NCI-H2171 (cell line): ENCODE measurements around the gene REPIN1.

Experiments
- DNase-seq: peaks from one replicate; lab custom pipeline; 2025; lab: John Stamatoyannopoulos, UW

The REPIN1 gene

DNA sequence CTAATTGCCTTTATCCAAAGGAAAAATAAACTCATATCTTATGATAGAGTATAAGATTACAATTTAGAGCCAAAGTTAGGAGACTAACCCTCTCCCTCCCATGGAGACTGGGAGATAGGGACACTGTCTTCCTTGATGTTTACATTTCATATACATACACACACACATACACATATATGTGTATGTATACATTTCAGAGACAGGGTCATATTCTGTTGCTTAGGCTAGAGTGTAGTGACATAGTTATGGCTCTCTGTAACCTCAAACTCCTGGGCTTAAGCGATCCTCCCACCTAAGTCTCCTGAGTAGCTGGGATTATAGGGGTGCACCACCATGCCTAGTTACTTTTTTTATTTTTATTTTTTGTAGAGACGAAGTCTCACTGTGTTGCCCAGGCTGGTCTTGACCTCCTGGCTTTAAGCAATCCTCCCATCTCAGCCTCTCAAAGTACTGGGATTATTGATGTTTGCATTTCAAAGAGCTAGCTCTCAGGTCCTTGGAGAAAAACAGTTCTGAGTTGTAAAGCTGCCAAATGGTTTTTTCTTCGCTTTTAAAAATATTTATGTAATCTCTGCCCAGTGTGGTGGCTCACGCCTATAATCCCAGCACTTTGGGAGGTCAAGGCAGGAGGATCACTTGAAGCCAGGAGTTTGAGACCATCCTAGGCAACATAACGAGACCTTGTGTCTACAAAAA lies 8.1 kb upstream of the REPIN1 start:
- no peak for DNase-seq

DNA sequence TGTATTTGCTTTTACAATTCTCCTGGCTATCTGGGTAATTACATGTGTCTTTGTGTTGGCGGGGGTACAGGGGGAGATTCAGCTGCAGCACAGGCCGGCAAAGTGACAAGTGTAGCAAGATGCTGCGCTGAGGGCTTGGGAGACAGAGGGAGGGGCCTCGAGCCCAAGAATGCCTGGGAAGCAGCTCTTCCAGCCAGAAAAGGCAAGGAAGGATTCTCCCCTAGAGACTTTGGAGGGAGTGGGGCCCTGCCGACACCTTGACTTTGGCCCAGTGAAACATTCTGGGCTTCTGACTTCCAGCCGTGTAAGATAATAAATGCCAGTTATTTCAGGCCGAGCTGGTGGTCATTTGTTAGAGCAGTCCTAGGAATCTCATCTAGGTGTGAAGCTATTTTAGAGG lies 7.2 kb upstream of the REPIN1 start:
- DNase-seq: no peak

DNA sequence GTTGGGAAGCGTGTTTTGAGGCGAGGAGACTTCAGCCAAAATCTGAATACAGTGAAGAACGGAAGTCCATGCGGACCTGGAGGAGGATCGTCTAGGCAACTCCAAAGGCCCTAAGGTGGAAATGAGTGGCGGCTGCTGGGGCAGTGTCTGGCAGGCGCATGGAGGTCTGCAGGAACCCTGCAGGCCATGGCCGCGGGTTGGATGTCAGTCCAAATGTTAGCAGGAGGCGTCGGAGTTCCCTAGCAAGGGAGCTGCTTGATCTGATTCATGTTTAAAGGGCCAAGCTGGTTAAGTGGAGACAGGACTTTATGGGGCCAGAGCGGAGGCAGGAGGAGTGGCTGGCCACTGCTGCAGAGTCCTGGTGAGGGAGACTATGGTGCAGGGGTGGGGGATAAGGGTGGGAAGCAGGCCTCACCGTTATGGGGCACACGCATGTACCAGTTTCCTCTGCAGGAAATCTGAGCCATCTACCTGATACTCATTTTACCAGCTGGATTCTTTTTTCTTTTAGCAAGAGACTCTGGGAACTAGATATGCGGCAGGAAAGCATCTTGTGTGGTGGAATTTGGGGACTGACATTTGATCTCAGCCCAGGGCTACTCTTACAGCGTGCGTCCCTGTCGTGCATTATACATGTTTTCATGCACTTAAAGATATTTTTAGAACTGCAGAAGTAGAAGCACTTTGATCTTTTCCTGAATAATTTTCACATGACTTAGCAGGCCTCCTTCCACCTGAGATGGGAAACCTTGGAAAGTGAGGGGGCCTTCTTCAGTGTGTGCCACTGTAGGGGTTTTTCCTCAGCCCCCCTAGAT lies 6.6 kb upstream of the REPIN1 start:
- no peak for DNase-seq

DNA sequence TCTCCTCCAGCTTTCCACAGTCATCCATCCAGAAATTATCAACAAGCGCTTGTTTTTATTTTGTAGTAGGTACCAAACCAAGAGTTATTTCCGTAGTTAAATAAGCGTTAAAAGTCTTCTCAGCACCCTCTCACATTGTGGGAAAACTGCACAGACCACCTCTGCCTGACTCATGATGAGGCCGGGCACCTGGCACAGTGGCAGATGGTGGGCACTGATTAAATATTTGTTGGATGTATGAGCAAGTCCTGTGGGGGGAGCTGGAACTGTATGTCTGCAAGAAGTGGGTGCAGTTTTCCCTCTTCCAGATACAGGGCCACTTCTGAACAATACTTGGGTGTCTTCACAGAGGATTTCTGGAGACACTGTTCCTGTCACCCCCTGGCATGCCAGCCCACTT lies 5.3 kb upstream of the REPIN1 start:
- DNase-seq: no peak

DNA sequence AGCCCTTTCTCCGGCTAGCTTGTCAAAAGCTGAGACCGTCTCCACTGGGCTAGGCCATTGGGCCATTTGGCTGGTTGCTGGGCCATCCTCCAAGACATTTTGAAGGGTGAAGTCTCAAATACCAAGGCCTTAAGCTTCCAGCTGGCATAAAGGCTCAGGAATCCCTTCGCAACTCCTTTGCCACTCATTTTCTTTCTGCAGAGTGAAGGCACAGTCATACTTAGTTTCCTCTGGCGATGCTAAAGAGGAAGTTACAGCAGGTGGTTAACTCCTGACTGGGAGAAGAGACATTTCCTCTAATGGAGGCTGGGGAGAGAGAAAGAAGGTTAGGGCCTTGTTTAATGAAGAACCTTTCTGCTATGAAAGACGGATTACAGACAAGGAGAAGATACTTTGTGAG lies 4.8 kb upstream of the REPIN1 start:
- DNase-seq: no peak

DNA sequence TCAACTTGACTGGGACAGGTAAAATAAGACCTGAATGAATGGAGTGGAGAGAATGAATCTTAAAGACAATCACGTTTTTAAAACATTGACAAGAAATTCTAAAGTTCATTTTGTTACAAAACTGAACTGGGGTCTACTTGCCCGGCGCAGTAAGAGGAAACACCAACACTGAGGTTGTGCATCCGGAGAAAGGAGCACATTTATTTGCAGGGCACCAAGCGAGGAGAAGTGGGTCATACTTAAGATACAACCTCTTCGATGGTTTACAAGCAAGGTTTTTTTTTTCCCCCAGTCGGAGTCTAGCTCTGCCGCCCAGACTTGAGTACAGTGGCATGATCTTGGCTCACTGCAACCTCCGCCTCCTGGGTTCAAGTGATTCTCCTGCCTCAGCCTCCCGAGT lies 3.4 kb upstream of the REPIN1 start:
- DNase-seq: no peak

DNA sequence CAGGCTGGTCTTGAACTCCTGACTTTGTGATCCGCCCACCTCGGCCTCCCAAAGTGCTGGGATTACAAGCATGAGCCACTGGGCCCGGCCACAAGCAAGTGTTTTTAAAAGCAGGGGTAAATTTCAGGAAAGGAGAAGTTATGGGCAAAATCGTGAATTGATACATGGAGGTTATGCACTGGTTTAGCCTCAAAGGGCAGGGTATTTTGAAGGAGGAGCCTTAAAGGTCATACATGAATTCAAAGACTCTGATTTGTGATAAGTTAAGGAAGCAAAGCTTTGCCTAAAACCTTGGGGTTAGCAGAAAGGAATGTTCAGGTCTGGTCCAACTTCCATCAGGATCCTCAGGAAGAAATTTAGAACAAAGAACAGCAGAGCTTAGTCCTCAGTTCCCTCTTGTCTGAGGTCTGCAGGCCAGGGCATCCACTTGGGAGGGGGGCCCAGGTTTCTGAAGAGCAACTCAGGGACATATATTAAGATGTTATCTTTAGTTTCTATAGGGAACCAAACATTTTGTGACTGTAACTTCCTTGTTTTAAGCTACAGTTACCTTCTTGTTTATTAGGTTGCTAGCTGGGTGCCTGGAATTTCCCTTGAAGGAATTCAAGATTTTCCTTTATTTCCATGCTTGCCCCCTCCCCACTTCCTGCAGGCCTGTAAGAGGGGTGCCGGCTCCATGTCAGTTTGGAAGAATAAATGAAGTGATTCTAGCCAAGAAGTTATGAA lies 2.8 kb upstream of the REPIN1 start:
- no peak for DNase-seq

DNA sequence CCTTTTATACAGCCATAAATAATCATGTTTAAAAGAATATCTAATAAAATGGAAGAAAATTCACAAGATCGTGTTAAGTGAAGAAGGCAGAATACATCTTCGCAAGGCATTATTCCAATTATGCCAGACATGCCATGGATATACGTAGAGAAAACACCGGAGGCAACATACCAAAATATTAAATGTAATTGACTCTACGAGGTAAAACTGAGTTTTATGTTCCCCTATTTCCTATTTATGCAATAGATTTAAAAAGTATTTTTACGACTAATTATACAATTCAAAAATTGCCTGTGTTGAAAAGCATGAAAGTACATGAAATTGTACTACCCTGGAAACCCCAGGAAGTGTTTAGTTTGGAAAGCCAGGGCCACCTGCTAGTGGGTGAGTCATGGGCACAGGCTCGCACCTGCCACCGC lies 936 bp upstream of the REPIN1 start:
- DNase-seq: no peak

DNA sequence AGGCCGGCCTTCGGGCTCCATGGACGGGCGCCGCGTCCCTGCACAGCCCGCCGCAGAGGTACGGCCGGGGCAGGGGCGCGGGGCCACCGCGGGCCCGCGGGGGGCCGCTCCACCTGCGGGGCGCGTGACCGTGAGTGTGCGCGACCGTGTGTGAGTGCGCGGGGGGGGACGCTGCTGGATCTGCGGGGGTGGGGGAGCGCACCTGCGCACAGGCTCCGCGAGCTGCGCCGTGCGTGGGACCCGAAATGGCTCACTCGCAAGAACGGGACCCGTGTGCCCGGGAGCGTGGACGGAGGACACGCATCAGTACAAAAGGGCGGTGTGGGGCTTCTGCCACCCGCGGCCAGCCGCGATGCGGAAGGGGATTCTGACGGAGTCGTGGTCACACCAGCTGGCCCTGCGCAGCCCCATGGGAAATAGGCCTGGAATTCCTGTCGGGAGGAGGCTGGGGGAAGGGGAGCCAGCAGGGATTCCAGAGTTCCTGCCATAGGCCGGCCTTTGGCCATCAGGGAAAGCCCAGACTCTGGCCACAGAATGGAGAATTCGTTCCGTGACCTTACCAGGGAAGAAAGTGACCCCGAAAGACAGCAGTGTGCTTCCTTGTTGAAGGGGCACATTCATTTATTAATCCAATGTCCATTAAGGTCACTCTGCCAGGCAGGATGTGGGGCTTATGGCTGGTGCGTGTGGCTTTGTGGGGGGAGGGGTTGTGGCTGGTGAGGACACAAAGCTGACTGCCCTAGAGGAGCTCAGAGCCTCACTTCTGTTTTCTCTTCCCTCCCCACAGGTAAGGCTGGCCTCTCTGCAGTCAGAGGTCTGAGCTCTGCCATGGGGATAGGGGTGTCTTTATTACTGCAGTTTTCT lies 494 bp downstream of the REPIN1 start:
- DNase-seq: peak; percentile 49

DNA sequence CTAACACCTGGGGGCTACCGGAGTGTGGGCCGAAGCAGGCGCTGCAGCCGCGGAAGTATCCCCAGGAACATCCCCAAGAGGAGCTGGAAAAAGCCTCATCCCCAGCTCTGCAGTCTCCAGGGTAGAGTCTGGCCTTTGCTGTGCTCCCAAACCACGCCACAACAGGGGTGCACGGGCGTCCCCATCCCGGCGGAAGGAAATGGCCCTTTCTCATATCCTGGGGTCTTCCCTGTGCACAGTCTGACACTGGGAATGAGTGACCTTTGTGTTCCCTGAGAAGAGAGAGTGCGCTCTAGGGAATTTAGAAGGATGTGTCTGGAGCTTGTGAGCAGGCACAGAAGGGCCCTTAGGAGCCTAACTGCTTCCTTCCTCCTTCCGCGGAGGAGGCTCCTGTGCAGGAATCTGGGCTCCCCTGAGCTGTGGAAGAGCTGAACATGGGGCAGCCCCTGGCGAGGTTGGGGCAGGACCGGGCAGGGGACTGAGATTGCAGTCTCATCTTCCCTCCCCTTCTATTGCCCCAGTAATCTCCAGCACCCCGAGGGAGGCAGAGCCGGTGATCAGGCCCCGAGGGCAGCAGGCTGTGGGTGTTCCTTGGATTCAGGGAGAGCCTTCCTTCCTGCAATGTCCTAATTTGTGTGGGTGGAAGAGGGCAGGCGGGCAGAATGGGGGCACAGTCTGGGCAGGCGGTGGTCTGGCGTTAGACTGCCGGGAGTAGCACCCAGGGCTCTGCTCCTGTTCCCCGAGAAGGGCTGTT lies 1.3 kb downstream of the REPIN1 start:
- no peak for DNase-seq

DNA sequence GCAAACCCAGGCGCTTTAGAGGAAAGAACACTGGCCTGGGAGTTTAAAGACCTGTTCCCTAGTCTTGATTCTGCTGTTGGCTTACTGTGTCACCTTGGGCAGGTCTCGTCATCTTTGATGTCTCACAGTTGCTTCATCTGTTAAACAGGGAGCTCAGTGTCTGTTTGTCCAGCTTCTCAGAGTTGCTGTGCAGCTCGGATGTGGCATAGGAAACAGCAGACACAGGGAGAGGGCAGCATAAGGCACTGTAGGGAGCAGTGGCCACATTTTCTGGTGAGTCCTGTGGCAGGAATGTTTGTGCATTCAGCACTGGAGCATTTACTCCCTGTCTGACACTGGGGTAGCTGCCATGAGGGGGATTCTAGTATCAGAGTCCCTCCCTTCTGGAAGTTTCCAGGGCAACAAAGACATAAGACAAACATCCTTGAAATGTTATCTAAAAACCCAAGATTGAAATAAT lies 2.0 kb downstream of the REPIN1 start:
- DNase-seq: no peak

DNA sequence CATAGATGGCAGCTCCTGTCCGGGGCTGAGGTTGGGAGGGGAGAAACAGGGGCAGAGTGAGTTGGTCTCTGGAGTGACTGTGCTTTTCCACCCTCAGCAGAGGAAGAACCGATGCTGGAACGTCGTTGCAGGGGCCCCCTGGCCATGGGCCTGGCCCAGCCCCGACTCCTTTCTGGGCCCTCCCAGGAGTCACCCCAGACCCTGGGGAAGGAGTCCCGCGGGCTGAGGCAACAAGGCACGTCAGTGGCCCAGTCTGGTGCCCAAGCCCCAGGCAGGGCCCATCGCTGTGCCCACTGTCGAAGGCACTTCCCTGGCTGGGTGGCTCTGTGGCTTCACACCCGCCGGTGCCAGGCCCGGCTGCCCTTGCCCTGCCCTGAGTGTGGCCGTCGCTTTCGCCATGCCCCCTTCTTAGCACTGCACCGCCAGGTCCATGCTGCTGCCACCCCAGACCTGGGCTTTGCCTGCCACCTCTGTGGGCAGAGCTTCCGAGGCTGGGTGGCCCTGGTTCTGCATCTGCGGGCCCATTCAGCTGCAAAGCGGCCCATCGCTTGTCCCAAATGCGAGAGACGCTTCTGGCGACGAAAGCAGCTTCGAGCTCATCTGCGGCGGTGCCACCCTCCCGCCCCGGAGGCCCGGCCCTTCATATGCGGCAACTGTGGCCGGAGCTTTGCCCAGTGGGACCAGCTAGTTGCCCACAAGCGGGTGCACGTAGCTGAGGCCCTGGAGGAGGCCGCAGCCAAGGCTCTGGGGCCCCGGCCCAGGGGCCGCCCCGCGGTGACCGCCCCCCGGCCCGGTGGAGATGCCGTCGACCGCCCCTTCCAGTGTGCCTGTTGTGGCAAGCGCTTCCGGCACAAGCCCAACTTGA lies 2.7 kb downstream of the REPIN1 start:
- DNase-seq: no peak

DNA sequence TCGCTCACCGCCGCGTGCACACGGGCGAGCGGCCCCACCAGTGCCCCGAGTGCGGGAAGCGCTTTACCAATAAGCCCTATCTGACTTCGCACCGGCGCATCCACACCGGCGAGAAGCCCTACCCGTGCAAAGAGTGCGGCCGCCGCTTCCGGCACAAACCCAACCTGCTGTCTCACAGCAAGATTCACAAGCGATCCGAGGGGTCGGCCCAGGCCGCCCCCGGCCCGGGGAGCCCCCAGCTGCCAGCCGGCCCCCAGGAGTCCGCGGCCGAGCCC lies 3.3 kb downstream of the REPIN1 start:
- DNase-seq: no peak

DNA sequence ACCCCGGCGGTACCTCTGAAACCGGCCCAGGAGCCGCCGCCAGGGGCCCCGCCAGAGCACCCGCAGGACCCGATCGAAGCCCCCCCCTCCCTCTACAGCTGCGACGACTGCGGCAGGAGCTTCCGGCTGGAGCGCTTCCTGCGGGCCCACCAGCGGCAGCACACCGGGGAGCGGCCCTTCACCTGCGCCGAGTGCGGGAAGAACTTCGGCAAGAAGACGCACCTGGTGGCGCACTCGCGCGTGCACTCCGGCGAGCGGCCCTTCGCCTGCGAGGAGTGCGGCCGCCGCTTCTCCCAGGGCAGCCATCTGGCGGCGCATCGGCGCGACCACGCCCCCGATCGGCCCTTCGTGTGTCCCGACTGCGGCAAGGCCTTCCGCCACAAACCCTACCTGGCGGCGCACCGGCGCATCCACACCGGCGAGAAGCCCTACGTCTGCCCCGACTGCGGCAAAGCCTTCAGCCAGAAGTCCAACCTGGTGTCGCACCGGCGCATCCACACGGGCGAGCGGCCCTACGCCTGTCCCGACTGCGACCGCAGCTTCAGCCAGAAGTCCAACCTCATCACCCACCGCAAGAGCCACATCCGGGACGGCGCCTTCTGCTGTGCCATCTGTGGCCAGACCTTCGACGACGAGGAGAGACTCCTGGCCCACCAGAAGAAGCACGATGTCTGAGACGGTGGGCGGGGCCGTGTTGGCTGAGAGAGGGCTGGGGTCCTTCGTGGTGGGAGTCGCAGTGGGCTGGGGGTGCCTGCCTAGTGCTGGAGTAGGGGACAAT lies 3.8 kb downstream of the REPIN1 start:
- DNase-seq: no peak

DNA sequence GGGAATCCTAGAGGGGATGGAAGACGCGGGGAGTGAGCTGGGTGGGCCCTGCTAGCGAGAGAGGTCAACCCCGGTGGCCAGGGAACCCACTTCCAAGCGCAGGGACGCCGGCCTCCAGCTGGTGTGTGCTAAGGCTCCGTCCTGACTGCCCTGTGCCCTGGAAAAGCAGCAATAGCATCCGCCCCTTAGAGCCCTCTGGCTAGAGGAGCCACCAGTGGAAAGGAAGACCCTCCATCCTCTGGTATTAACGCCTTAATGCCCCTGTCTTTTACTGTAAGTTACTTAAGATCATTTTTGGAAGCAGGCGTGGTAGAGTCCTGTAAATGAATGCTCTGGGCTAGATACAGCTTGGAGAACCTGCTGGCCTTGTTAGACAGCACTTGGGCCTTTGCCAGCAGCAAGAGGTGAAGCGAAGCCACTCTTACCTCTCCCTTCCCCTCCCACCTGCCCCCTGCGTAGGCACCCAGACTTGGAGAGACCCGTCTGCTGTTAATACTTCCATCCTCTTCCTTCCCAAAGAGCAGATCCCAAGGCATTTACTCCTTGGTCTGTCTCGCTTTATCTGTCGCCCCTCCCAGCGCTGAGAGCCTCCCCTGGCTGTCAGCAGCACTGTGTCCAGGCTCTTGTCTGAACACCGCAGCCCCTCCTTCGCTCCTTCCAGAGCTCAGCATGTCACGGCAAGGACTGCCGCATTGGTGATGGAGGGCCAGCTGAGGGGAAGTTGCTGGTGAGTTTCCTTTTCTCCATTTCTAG lies 4.6 kb downstream of the REPIN1 start:
- no peak for DNase-seq

DNA sequence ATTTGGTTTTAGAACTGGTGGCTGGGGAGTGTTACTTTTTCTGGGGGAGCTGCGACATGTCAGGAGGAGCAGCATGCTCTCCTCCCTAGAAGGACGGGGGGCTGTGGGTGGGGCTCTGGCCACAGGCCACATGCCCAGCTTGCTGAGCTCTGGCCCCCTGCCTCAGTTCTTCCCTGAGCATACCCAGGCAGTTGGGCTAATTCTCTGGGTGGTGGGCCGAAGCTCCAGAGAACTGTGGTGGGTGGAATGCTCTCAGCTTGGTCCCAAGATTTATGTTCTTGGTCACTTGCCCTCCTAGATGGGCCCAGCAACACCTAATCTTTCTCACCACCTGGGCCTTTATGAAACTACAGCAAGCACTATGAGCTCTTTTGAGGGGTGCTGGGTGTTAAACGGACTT lies 5.4 kb downstream of the REPIN1 start:
- DNase-seq: no peak

DNA sequence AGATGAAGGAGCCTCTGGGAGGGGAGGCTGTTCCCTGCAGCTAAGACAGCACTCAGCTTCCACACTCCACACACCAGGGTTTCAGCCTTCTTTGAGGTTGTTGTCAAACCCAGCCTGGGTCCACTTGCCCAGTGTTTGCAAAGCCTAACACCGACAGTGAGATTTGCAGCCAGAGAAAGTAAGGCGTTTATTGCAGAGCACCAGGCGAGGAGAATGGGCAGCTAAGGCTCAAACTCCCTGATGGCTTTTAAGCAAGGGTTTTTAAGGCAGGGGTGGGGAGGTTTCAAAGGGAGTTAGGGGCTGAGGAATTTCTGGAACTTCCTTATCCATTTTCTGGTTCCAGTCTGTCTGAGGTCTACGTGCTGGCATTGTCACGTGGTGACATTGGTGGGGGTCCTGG lies 5.8 kb downstream of the REPIN1 start:
- no peak for DNase-seq

DNA sequence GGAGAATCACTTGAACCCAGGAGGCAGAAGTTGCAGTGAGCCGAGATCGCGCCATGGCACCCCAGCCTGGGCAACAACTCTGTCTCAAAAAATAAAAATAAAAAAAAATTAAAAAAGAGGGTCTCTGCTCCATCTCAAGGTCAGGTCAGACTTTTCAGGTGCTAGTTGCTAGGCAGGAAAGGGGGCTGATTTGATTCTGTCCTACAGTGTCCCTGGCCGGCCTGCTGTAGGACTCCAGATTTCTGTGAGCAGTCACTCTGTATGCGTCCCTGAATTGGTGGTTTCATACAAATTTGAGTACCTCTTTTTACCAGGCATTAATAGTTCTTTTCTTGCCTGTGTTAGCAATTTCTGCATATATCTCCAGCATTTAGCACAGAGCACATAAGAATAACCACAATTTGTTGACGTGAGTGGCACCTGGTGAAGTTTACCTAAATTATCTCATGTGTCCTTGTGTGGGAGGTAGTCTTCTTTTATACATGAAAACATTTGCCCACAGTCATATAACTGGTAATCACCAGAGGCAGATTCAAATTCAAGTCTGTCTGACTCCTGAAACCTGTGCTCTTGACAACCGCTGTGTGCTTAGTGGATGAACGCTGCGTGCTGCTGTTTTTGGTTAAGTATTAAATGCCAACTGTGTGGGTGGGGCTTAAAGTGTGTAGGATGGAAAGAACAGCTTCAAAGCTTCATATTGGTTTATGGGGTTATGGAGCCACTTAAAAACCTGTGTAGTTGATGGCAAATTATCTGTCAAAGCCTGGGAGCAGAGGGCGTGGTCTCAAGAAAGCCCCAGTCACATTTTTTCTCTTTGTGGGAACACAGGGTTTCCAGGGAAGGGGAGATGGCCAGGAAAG lies 7.3 kb downstream of the REPIN1 start:
- DNase-seq: no peak
